HG03565 (cell line): ENCODE results near the gene DPY19L1.
"Not testable (repeated sequence)": the region's sequence is repeated elsewhere in the genome, so short reads cannot be mapped to it uniquely, and the experiment has no call there.

Experiments
- ATAC-seq: cut with Tn5 transposase; IDR thresholded peaks from one replicate; pipeline ENCODE4 v1.9.1; 2021; ENCODE audit warnings: mild to moderate bottlenecking, moderate library complexity; ENCODE audit not compliant: unreplicated experiment

Gene DPY19L1

GRCh38 chr7:35037211-35037525 is at the start of gene DPY19L1:
Gene DPY19L1, minus strand, starts transcription at chr7:35037485. Its CDS starts 91 bp downstream, at chr7:35037394.
- ATAC-seq: peak; percentile 18

- ATAC-seq: not testable (repeated sequence)
Measured at GRCh38 chr7:35079517-35079916, 42.2 kb upstream of the DPY19L1 start.

- not testable (repeated sequence) for ATAC-seq
Measured at GRCh38 chr7:35074008-35074407, 36.7 kb upstream of the DPY19L1 start.

- ATAC-seq: not testable (repeated sequence)
Measured at GRCh38 chr7:35072950-35073827, 35.9 kb upstream of the DPY19L1 start.

GRCh38 chr7:35069084-35069483 is 31.8 kb upstream of the DPY19L1 start:
- not testable (repeated sequence) for ATAC-seq

- ATAC-seq: not testable (repeated sequence)
Measured at GRCh38 chr7:35065382-35065781, 28.1 kb upstream of the DPY19L1 start.

GRCh38 chr7:35058571-35058970 is 21.3 kb upstream of the DPY19L1 start:
- ATAC-seq: not testable (repeated sequence)

- not testable (repeated sequence) for ATAC-seq
Measured at GRCh38 chr7:35057505-35058451, 20.5 kb upstream of the DPY19L1 start.

- ATAC-seq: not testable (repeated sequence)
Measured at GRCh38 chr7:35055733-35056132, 18.4 kb upstream of the DPY19L1 start.

GRCh38 chr7:35053488-35054175 is 16.3 kb upstream of the DPY19L1 start:
- not testable (repeated sequence) for ATAC-seq

GRCh38 chr7:35048390-35048789 is 11.1 kb upstream of the DPY19L1 start:
- ATAC-seq: not testable (repeated sequence)

GRCh38 chr7:35047912-35048305 is 10.6 kb upstream of the DPY19L1 start:
- ATAC-seq: not testable (repeated sequence)

- not testable (repeated sequence) for ATAC-seq
Measured at GRCh38 chr7:35047263-35047911, 10.1 kb upstream of the DPY19L1 start.

- ATAC-seq: not testable (repeated sequence)
Measured at GRCh38 chr7:35043301-35043700, 6.0 kb upstream of the DPY19L1 start.

- ATAC-seq: no peak
Measured at GRCh38 chr7:35040906-35041305, 3.6 kb upstream of the DPY19L1 start.

- ATAC-seq: no peak
Measured at GRCh38 chr7:35039343-35039742, 2.1 kb upstream of the DPY19L1 start.

- no peak for ATAC-seq
Measured at GRCh38 chr7:35038354-35038753, 1.1 kb upstream of the DPY19L1 start.

GRCh38 chr7:35037526-35038341 is 449 bp upstream of the DPY19L1 start:
- ATAC-seq: peak; percentile 73

GRCh38 chr7:35036361-35037171 is 719 bp downstream of the DPY19L1 start:
- ATAC-seq: no peak
